Germinal center (tissue), 1 donor: ENCODE measurements around the gene ACOXL.
A peak's percentile ranks its signal among the peaks of the same experiment; 100 is the strongest.
"Not testable (repeated sequence)": the region's sequence is repeated elsewhere in the genome, so short reads cannot be mapped to it uniquely, and the experiment has no call there.

Source experiments
- DNase-seq: peaks from one replicate; pipeline ENCODE4 v3.0.0; 2012; ENCODE audit warnings: mixed read lengths, low spot score

ACOXL gene

DNA sequence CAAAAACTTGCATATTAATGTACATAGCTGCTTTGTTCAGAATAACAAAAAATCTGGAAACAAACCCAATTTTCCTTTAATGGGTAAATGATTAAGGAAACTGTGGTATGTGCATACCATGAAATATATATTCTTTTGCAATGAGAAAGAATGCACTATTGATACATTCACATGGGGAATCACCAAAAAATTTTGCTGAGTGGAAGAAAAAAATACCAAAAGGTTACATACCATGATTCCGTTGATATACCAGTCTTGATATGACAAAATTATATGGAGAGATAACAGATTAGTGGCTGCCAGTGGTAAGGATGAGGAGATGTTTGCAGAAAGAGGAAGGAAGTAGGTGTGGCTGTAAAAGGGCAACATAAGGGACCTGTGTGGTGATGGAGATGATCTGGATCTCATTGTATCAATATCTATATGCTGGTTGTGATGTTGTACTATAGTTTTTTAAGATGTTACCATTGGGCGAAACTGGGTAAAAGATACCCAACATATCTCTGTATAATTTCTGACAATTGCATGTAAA, 333.8 kb downstream of the ACOXL start:
- no peak for DNase-seq

DNA sequence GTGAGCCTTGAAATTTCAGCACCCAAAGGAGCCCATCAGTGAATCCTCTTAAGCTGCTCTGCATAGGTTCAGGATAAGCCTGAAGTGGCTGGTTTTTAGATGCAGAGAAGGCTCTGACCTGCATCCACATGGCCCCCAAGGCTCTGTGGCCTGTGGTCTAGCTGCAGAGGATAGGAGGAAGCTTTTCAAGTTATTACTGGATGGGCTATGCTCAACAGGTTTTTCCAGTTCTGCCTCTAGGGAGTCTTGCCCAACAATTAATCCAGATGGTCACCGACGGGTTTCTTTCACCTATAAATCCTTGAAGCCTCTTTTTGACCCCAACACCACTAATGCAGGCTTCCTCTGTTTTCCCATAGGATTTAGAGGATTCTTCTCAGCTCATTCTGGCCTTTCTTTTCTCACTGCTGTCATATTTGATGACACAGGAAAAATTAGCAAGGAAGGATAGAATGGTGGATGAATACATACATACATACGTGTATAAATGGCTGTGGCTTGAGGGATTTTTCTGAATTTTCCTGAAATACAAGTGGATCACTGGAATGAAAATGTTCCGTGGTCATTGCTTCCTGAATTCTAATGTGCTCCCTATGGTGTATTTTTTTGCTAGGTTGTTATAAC, 336.2 kb downstream of the ACOXL start:
- no peak for DNase-seq

DNA sequence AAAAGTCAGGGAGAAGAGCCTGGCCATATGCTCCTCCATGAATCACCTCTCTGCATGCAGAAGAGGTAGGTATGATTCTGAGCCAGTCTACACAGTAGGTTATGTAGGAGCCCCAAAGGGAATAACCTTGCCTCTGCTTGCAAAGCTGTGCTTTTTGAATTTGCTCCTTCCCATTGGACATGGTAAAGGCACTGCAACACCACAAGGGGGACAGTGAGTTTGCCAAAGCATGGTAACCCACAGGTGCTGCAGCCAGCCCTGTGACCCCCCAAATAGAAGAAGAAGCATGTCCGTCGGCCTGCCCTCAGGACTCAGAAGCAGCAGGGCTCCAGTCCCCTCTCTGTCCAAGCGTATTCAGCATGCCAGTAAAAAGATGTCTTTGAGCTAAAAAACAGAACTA, 337.3 kb downstream of the ACOXL start:
- DNase-seq: no peak

GRCh38 chr2:111071600-111072171, 339.3 kb downstream of the ACOXL start:
- DNase-seq: no peak

DNA sequence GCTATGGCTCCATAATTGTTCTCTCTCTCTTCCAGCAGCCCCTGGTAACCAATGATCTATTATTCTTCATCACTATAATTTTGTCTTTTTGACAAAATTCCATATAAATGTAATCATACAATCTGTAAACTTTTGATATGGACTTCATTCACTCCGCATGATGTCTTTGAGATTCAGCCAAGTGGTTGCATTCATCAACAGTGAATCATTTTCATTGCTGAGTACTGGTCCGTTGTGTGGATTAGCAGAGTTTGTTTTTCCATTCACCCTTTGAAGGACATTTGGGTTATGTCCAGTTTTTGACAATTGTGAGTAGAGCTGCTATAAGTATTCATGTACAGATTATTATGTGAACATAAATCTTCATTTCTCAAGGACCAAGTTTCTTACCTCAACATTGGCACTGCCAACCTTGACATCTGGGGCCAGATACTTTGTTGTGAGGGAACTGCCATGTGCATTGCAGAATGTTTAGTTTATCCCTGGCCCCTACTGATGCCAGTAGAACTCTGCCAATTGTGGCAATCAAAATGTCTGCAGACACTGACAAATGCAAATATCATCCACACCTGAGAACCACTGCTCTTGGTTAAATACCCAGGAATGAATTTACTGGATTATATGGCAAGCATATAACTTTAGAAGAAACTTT, 340.0 kb downstream of the ACOXL start:
- DNase-seq: no peak

GRCh38 chr2:111082659-111083058, 350.3 kb downstream of the ACOXL start:
- not testable (repeated sequence) for DNase-seq

DNA sequence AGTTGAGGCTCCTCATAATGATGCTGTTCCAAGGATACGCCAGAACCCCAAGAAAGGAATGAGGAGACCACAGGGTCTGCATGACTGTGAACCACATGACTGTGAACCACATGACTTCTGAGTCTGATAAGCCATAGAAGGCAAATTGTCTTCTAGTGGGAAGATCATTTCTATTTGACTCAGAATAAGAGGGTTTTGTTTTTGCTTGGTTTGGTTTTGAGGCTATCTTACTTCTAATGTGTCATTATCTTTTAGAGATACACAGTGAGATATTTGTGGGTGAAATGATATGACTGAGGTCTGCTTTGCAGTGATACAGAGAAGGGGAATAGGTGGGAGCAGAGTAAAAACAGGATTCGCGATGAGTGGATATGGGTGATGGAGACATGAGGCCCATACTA, 359.4 kb downstream of the ACOXL start:
- no peak for DNase-seq

- no peak for DNase-seq
These were observed 362.3 kb downstream of the ACOXL start for GRCh38 chr2:111094691-111095090.

DNA sequence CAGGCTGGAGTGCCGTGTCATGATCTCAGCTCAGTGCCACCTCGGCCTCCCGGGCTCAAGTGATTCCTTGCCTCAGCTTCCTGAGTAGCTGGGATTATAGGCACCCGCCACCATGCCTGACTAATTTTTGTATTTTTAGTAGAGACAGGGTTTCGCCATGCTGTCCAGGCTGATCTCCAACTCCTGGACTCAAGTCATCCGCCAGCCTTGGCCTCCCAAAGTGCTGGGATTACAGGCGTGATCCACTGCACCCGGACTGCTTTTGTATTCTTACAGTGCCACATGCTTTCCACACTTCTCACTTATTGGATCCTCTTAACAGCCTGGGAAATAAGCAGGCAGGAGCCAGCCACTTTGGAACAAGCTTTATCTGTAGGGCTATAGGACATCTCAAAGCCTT, 363.1 kb downstream of the ACOXL start:
- DNase-seq: no peak

- no peak for DNase-seq
These were observed 367.0 kb downstream of the ACOXL start for GRCh38 chr2:111099402-111099801.

- DNase-seq: no peak
These were observed 367.9 kb downstream of the ACOXL start for GRCh38 chr2:111100087-111100764.

GRCh38 chr2:111100765-111101162, 368.4 kb downstream of the ACOXL start:
- peak; percentile 28 for DNase-seq

- no peak for DNase-seq
These were observed 369.2 kb downstream of the ACOXL start for GRCh38 chr2:111101592-111101991.

- no peak for DNase-seq
These were observed 369.8 kb downstream of the ACOXL start for GRCh38 chr2:111102216-111102615.

DNA sequence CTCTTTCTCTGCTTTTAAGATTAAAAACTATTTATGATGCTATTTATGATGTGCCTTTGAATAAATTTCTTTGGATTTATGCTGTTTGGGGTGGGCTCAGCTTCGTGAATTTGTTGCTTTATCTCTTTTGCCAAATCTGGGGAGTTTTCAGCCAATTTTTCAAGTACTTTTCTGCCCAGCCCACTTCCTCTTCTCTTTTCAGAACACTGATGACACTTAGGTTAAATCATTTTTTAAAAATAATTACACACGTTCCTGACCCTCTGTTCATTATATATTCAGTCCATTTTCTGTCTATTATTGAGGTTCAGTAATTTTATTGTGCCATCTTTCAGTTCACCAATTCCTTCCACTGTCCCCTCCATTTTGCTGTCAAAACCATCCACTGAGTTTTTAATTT, 373.6 kb downstream of the ACOXL start:
- no peak for DNase-seq

DNA sequence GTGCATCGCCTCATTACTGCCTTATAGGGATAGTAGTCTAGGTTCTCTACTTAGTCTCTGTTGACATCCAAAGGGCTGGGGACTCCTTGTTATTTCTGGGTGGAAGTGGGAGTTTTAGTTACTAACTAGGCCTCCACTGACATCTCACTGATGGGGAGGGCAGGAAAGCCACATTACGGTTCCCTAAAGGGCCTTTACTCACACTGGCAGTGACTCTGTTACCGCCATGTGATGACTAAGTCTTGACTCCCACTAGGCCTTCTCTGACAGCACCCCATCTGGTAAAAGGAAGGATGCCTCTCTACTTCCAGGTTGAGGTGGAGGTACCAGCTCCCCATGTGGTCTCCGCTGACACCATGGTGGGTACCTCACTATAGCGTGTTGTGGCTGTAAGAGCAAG, 374.3 kb downstream of the ACOXL start:
- DNase-seq: no peak

DNA sequence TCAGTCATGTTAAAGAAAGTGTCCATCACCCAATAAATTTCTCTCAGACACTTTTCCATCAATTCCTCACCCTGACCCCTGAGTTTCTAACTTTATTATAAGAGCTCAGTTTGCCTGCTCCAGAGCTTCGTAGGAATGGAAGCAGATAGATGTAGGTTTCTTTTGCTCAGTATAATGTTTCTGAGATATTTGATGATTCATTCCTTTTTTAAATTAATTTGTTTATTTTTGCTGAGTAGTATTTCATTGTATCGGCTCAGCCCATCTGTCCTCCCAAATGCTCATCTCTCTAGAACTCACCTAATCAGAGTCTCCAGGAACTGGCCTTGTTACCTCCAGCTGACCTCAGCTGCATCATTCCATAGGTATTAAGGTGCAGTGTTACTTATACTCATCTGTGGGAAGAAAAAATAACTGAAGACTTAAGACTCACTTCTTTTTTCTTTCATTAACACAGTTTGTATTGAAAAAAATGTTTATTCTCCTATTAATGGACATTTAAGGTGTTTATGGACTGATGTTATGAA, 376.4 kb downstream of the ACOXL start:
- no peak for DNase-seq

GRCh38 chr2:111111101-111111755, 378.9 kb downstream of the ACOXL start:
- no peak for DNase-seq

GRCh38 chr2:111113838-111114237, 381.5 kb downstream of the ACOXL start:
- no peak for DNase-seq

- no peak for DNase-seq
These were observed 383.8 kb downstream of the ACOXL start for GRCh38 chr2:111116011-111116746.

DNA sequence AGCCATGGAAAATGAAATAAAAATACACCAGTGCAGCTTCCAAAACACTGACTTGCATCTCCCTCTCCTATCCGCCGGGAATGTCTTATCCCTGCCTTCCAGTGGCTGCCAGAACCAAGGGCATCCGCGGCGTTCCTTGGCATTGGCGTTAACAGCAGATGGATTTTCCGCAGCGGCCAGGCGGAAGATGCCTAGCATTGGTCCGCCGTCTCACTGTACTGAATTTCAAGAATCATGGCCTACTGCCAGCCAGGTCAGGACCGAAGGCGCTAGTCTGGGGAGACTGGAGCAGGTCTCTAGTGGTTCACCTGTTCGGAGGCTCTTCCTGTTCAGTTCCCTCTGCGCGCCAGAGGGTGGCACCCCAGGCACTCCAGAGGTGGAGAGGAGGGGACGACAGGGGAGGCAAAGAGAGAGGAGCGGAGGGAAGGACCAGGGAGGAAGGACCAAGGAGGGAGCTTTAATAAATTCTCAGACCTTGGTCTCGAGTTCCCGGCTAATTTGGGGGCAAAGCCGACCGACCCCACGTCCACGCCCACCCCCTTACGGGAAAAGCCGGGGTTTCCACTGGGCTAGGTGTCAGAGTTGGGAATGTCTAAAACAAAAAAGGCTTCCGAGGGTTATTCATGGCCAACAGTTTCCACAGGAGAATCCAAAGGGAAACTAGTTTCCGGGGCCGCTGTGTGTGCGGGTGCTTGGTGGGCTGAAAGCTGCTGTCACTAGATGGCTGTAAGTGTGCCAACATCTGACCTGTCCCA, 384.6 kb downstream of the ACOXL start:
- peak; percentile 83 for DNase-seq
